Neural cell (in vitro differentiated cells): ENCODE results near the gene GALNT14. TPM values are rescaled to one million over a fixed set of nuclear protein-coding genes. Genes with fewer than 3 reads are reported as not detected.

ENCODE experiments used
- H2AFZ ChIP-seq: fragments of 200-600, 300-800 bp; sonication (generic), shearing (Covaris generic); 2 replicates; pipeline ENCODE4 v1.6.0; 2014; ENCODE audit warnings: low read depth, mild to moderate bottlenecking, antibody characterized with exemption, low read length, moderate library complexity
- H3F3A ChIP-seq: fragments of 200-600 bp; shearing (Covaris generic); 2 replicates; pipeline ENCODE4 v1.6.1; 2016; ENCODE audit warnings: mild to moderate bottlenecking, moderate library complexity, mixed read lengths, antibody characterized with exemption, low read length; ENCODE audit not compliant: insufficient read depth, poor library complexity, severe bottlenecking
- H3K27ac ChIP-seq: fragments of 200-600, 300-800 bp; sonication (generic), shearing (Covaris generic); 2 replicates; pipeline ENCODE4 v1.5.1; 2014; ENCODE audit warnings: mild to moderate bottlenecking, low read length, moderate library complexity
- H3K27me3 ChIP-seq: fragments of 300-800, 200-600 bp; sonication (generic), shearing (Covaris generic); 2 replicates; pipeline ENCODE4 v1.6.0; 2014; ENCODE audit warnings: mild to moderate bottlenecking, low read depth, low read length, moderate library complexity; ENCODE audit not compliant: insufficient read depth
- H3K36me3 ChIP-seq: fragments of 300-800, 200-600 bp; sonication (generic), shearing (Covaris generic); 2 replicates; pipeline ENCODE4 v1.5.1; 2014; ENCODE audit warnings: mild to moderate bottlenecking, antibody characterized with exemption, low read length, moderate library complexity; ENCODE audit not compliant: insufficient read depth
- H3K4me2 ChIP-seq: fragments of 300-800, 200-600 bp; sonication (generic), shearing (Covaris generic); 2 replicates; pipeline ENCODE4 v1.6.0; 2014; ENCODE audit warnings: mild to moderate bottlenecking, low read length
- H3K4me3 ChIP-seq: fragments of 300-800, 200-600 bp; sonication (generic), shearing (Covaris generic); 2 replicates; pipeline ENCODE4 v1.5.1; 2014; ENCODE audit warnings: mild to moderate bottlenecking, low read length, moderate library complexity
- H3K79me2 ChIP-seq: fragments of 200-600 bp; shearing (Covaris generic); replicated peaks from 2 replicates; pipeline ENCODE4 v1.6.0; 2014; ENCODE audit warnings: mild to moderate bottlenecking, low read length, moderate library complexity; ENCODE audit not compliant: insufficient read depth
- H3K9ac ChIP-seq: fragments of 300-800, 200-600 bp; sonication (generic), shearing (Covaris generic); 2 replicates; pipeline ENCODE4 v1.6.1; 2016; ENCODE audit warnings: mild to moderate bottlenecking, low read length, mixed read lengths
- H3K9me2 ChIP-seq: fragments of 200-600 bp; shearing (Covaris generic); 2 replicates; pipeline ENCODE4 v1.6.1; 2016; ENCODE audit warnings: mild to moderate bottlenecking, low read length, mixed read lengths; ENCODE audit not compliant: insufficient read depth
- H3K9me3 ChIP-seq: fragments of 200-600, 300-800 bp; sonication (generic), shearing (Covaris generic); 2 replicates; pipeline ENCODE4 v1.6.1; 2016; ENCODE audit warnings: mild to moderate bottlenecking, mixed run types, low read length, moderate library complexity, mixed read lengths
- H4K20me1 ChIP-seq: fragments of 200-600 bp; shearing (Covaris generic); 2 replicates; pipeline ENCODE4 v1.6.1; 2016; ENCODE audit warnings: mild to moderate bottlenecking, mixed run types; ENCODE audit not compliant: insufficient read depth
- EP300 ChIP-seq: fragments of 450-650 bp; conservative IDR thresholded peaks from 2 replicates; pipeline ENCODE4 v1.6.1; 2014; ENCODE audit warnings: antibody characterized with exemption, mild to moderate bottlenecking, moderate library complexity; ENCODE audit not compliant: poor library complexity, severe bottlenecking
- EZH2 ChIP-seq: fragments of 200-600, 300-800 bp; shearing (Covaris generic), sonication (generic); IDR thresholded peaks from 2 replicates; pipeline ENCODE4 v1.6.1; 2014; ENCODE audit warnings: antibody characterized with exemption, low read length, borderline replicate concordance, mild to moderate bottlenecking; ENCODE audit not compliant: insufficient read depth, poor library complexity, severe bottlenecking
- MXI1 ChIP-seq: fragments of 450-650 bp; conservative IDR thresholded peaks from 2 replicates; pipeline ENCODE4 v1.6.1; 2014; ENCODE audit warnings: antibody characterized with exemption, mild to moderate bottlenecking; ENCODE audit not compliant: poor library complexity, severe bottlenecking
- POLR2AphosphoS5 ChIP-seq: IDR thresholded peaks from 2 replicates; pipeline ENCODE4 v1.6.1; 2012
- RAD21 ChIP-seq: fragments of 450-650 bp; conservative IDR thresholded peaks from 2 replicates; pipeline ENCODE4 v1.6.1; 2014; ENCODE audit warnings: antibody characterized with exemption, mild to moderate bottlenecking, moderate library complexity
- SMC3 ChIP-seq: fragments of 450-650 bp; conservative IDR thresholded peaks from 2 replicates; pipeline ENCODE4 v1.6.1; 2014; ENCODE audit warnings: antibody characterized with exemption, mild to moderate bottlenecking, moderate library complexity; ENCODE audit not compliant: poor library complexity
- TAF1 ChIP-seq: IDR thresholded peaks from 2 replicates; pipeline ENCODE4 v1.6.1; 2012; ENCODE audit warnings: low read depth
- polyA plus RNA-seq: library from polyadenylated mRNA; depleted of rRNA; stranded (reverse); fragments of >200 nt; gene quantifications from 2 replicates; pipeline ENCODE4 v1.2.3, GENCODE V29; 2014
- TF ChIP-seq, protein P1 (sequence below): fragments of 450-650 bp; IDR thresholded peaks from 2 replicates; pipeline ENCODE4 v1.5.1; 2014; ENCODE audit warnings: antibody characterized with exemption, mild to moderate bottlenecking, moderate library complexity; ENCODE audit not compliant: poor library complexity, severe bottlenecking
- TF ChIP-seq, protein P2 (sequence below): IDR thresholded peaks from 2 replicates; pipeline ENCODE4 v1.6.1; 2012; ENCODE audit warnings: borderline replicate concordance

The GALNT14 gene
- polyA plus RNA-seq, 1 donor from 2014 or later = 15.9 TPM

DNA sequence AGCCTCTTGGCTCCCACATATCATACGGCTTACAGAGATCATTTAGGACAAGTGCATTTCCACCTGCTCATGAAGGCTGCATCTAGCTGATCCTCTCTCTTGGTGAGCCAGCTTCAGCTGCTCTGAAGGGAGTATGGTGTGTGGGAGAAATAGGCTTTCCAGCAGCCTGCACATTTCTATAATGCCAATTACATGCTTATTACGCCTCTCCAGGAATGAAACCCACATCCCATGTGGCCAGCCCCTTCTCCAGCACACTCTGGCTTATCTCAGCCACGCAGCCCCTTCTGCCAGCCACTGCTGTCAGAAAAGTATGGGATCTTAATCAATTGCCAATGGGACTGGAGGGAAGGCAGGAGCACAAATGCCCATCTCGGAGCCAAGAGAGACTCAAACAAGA, 117.5 kb downstream of the GALNT14 start:
- Histone ChIP-seq H3K9me3 (no peaks in the 10 kb centered on the region), H3K9me2 (no peaks in the 10 kb centered on the region), H3F3A (no peaks in the 10 kb centered on the region), H3K4me3 (no peak overlapping the region), H3K79me2 (no peaks in the 10 kb centered on the region), H3K4me2 (no peak overlapping the region), H3K9ac (no peak overlapping the region), H3K36me3 (no peaks in the 10 kb centered on the region), H2AFZ (no peak overlapping the region), H4K20me1 (no peaks in the 10 kb centered on the region), H3K27ac (no peak overlapping the region), H3K27me3 (no peaks in the 10 kb centered on the region)
- TF ChIP-seq TAF1 (no peak), EP300 (no peak), MXI1 (no peak), POLR2AphosphoS5 (no peak), EZH2 (no peak), SMC3 (no peak), RAD21 (no peak)
- TF ChIP-seq, protein P1, sequence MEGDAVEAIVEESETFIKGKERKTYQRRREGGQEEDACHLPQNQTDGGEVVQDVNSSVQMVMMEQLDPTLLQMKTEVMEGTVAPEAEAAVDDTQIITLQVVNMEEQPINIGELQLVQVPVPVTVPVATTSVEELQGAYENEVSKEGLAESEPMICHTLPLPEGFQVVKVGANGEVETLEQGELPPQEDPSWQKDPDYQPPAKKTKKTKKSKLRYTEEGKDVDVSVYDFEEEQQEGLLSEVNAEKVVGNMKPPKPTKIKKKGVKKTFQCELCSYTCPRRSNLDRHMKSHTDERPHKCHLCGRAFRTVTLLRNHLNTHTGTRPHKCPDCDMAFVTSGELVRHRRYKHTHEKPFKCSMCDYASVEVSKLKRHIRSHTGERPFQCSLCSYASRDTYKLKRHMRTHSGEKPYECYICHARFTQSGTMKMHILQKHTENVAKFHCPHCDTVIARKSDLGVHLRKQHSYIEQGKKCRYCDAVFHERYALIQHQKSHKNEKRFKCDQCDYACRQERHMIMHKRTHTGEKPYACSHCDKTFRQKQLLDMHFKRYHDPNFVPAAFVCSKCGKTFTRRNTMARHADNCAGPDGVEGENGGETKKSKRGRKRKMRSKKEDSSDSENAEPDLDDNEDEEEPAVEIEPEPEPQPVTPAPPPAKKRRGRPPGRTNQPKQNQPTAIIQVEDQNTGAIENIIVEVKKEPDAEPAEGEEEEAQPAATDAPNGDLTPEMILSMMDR = no peak
- TF ChIP-seq, protein P2, sequence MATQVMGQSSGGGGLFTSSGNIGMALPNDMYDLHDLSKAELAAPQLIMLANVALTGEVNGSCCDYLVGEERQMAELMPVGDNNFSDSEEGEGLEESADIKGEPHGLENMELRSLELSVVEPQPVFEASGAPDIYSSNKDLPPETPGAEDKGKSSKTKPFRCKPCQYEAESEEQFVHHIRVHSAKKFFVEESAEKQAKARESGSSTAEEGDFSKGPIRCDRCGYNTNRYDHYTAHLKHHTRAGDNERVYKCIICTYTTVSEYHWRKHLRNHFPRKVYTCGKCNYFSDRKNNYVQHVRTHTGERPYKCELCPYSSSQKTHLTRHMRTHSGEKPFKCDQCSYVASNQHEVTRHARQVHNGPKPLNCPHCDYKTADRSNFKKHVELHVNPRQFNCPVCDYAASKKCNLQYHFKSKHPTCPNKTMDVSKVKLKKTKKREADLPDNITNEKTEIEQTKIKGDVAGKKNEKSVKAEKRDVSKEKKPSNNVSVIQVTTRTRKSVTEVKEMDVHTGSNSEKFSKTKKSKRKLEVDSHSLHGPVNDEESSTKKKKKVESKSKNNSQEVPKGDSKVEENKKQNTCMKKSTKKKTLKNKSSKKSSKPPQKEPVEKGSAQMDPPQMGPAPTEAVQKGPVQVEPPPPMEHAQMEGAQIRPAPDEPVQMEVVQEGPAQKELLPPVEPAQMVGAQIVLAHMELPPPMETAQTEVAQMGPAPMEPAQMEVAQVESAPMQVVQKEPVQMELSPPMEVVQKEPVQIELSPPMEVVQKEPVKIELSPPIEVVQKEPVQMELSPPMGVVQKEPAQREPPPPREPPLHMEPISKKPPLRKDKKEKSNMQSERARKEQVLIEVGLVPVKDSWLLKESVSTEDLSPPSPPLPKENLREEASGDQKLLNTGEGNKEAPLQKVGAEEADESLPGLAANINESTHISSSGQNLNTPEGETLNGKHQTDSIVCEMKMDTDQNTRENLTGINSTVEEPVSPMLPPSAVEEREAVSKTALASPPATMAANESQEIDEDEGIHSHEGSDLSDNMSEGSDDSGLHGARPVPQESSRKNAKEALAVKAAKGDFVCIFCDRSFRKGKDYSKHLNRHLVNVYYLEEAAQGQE = no peak

DNA sequence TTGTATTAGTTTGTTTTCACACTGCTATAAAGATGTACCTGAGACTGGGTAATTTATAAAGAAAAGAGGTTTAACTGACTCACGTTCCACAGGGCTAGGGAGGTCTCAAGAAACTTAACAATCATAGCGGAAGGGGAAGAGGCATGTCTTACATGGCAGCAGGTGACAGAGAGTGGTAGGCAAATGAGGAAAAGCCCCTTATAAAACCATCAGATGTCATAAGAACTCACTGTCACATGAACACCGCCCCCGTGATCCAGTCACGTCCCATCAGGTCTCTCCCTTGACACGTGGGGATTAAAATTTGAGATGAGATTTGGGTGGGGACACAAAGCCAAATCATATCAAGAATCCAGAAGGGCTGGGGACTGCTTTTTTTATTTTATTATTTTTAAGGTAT, 120.0 kb downstream of the GALNT14 start:
- Histone ChIP-seq H3K79me2 (no peaks in the 10 kb centered on the region), H4K20me1 (no peaks in the 10 kb centered on the region), H3K9me3 (no peaks in the 10 kb centered on the region), H3K27ac (no peak overlapping the region), H3K4me3 (no peak overlapping the region), H2AFZ (no peak overlapping the region), H3K27me3 (no peaks in the 10 kb centered on the region), H3K36me3 (no peaks in the 10 kb centered on the region), H3F3A (no peaks in the 10 kb centered on the region), H3K4me2 (no peak overlapping the region), H3K9ac (no peak overlapping the region), H3K9me2 (no peaks in the 10 kb centered on the region)
- TF ChIP-seq POLR2AphosphoS5 (no peak), EZH2 (no peak), MXI1 (no peak), RAD21 (no peak), EP300 (no peak), SMC3 (no peak), TAF1 (no peak)
- TF ChIP-seq, protein P1 = no peak
- TF ChIP-seq, protein P2 = no peak
